HFFc6 (cell line): ENCODE results near the gene GLIS2. TPM values are rescaled to one million over a fixed set of nuclear protein-coding genes. Genes with fewer than 3 reads are reported as not detected.

ENCODE experiments used
- DNase-seq: peaks from one replicate; pipeline ENCODE4 v3.0.0-alpha.2; 2018
- H3K27ac Mint-ChIP-seq: 2 replicates; pipeline ENCODE4 v1.8.0; 2020; ENCODE audit warnings: mild to moderate bottlenecking, mixed read lengths
- H3K27me3 Mint-ChIP-seq: 2 replicates; pipeline ENCODE4 v1.8.0; 2021; ENCODE audit warnings: mild to moderate bottlenecking, moderate library complexity, mixed read lengths; ENCODE audit not compliant: insufficient read depth
- H3K36me3 Mint-ChIP-seq: 2 replicates; pipeline ENCODE4 v1.8.0; 2021; ENCODE audit warnings: low read depth, mixed read lengths
- H3K4me1 Mint-ChIP-seq: 2 replicates; pipeline ENCODE4 v1.8.0; 2020; ENCODE audit warnings: low read depth, mixed read lengths
- H3K4me3 Mint-ChIP-seq: 2 replicates; pipeline ENCODE4 v1.8.0; 2020; ENCODE audit warnings: mild to moderate bottlenecking, moderate library complexity, mixed read lengths
- H3K9me3 Mint-ChIP-seq: 2 replicates; pipeline ENCODE4 v1.8.0; 2020; ENCODE audit warnings: mild to moderate bottlenecking, mixed read lengths
- total RNA-seq, 6 experiments: library from RNA; stranded (reverse); fragmentation: NEBNext Ultra II Directional; extraction: Animal tissue kit (Norgen Biotek cat#: 25700); gene quantifications; 2 replicates in 1 of 6; 3 replicates in 5 of 6; pipeline ENCODE4 v1.2.3, GENCODE V29; 2021
- TF ChIP-seq, protein P1 (sequence below): fragments of 200-600 bp; sonication (generic); IDR thresholded peaks from 2 replicates; pipeline ENCODE4 v1.5.0; 2021; ENCODE audit warnings: antibody characterized with exemption, mild to moderate bottlenecking

Gene GLIS2
- total RNA-seq, 6 experiments from 2014 or later = 21.9 to 26.0 (median 23.5) TPM

DNA sequence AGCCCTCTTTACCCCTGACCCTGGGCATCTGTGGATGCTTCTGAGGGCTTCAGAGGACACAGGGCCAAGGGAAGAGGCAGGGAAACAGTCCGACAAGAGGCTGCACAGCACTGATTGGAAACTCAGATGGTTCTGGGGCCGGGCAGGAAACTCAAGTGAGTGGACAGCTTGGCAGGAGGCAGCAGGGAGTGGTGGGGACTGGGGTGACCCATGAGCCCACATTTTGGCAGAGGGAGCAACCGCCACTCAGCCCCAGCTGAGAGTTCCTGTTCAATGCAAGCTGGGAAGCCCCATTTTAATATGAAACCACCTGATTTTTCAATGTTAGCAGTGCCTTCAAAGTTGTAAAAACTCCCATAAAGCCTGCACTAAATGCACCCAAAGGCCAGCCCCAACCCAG is 54.3 kb downstream of the GLIS2 start:
- Mint-ChIP-seq H3K9me3 (no peaks in the 10 kb centered on the region), H3K27ac (peak overlapping the region; percentile 84), H3K4me3 (no peak overlapping the region), H3K27me3 (peaks cover 5% of the 10 kb centered on the region), H3K4me1 (peaks cover 44% of the 10 kb centered on the region), H3K36me3 (no peaks in the 10 kb centered on the region)
- no peak for DNase-seq
- TF ChIP-seq, protein P1, sequence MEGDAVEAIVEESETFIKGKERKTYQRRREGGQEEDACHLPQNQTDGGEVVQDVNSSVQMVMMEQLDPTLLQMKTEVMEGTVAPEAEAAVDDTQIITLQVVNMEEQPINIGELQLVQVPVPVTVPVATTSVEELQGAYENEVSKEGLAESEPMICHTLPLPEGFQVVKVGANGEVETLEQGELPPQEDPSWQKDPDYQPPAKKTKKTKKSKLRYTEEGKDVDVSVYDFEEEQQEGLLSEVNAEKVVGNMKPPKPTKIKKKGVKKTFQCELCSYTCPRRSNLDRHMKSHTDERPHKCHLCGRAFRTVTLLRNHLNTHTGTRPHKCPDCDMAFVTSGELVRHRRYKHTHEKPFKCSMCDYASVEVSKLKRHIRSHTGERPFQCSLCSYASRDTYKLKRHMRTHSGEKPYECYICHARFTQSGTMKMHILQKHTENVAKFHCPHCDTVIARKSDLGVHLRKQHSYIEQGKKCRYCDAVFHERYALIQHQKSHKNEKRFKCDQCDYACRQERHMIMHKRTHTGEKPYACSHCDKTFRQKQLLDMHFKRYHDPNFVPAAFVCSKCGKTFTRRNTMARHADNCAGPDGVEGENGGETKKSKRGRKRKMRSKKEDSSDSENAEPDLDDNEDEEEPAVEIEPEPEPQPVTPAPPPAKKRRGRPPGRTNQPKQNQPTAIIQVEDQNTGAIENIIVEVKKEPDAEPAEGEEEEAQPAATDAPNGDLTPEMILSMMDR = no peak

DNA sequence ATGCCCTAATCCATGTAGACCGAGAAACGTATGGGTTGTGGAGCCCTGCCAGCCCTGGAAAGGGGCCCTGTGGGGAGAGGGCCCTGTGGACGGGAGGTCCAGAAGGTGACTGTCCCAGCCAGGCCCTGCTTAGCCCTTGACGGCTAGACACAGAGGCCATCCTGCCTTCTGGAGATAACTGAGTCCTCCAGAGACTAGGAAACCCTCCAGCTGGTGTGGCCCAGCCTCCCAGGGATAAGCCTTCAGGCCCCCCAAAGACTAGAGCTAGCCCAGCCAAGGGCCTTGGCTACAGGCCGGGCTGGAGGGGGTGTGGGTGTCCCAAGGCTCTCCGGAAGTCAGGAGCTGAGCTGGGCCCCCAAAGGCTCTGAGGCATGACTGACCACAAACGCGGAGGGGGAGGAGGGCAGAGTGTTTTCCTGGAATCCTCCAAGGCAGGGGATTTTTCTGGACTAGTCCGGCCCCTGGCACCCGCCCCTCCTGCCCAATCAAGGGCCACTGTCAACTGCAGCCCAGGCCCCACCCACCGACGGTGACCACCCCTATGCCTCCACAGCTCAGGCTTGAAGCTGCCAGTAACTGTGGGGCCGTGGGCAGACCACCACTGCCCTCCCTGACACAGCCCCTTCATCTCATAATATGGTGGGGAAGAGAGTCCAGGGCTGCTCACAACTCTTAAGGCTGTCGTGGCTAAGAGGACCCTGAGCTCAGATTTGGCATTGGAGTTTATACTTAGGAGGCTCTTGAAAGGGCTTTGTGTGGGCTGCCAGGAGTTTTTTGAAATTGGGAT is 54.9 kb downstream of the GLIS2 start:
- H3K9me3 Mint-ChIP-seq = no peaks in the 10 kb centered on the region
- H3K27me3 Mint-ChIP-seq = peaks cover 5% of the 10 kb centered on the region
- TF ChIP-seq, protein P1 = no peak
- DNase-seq = peak; percentile 62
- peak overlapping the region; percentile 56 for H3K4me3 Mint-ChIP-seq
- peaks cover 50% of the 10 kb centered on the region for H3K4me1 Mint-ChIP-seq
- peak overlapping the region; percentile 84 for H3K27ac Mint-ChIP-seq
- H3K36me3 Mint-ChIP-seq = no peaks in the 10 kb centered on the region

DNA sequence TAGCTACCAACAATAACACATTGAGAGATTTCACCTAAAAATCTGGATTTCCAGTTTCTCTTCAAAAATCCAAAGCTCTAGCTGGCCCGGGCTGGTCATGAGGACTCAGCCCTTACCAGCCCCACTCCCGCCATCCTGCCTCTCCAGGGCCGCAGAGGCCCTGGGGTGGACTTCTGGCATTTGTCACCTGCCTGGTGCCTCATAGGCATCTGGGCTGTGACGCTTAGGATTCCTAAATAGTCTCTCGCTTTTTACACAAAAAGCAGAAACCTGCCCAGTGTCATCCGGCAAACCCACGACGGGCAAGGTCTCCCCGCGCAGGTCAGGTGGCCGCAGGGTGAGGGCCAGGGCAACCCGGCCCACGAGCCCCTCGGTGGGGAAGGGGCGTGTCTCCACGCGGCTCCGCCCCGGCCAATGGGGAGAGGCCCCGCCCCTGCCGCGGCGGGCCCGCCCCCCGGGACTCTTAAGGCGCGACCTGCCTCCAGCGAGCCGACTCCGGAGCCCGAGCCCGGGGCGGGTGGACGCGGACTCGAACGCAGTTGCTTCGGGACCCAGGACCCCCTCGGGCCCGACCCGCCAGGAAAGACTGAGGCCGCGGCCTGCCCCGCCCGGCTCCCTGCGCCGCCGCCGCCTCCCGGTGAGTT is 55.6 kb downstream of the GLIS2 start, which contains the start of gene VASN:
Gene VASN (plus strand): TSS at position 492 of the 644 bp plus-strand sequence. CDS start 9,030 bp downstream, outside the sequence.
- DNase-seq = peak; percentile 77
- H3K27ac Mint-ChIP-seq = peak within 1 kb of the TSS; percentile 98

DNA sequence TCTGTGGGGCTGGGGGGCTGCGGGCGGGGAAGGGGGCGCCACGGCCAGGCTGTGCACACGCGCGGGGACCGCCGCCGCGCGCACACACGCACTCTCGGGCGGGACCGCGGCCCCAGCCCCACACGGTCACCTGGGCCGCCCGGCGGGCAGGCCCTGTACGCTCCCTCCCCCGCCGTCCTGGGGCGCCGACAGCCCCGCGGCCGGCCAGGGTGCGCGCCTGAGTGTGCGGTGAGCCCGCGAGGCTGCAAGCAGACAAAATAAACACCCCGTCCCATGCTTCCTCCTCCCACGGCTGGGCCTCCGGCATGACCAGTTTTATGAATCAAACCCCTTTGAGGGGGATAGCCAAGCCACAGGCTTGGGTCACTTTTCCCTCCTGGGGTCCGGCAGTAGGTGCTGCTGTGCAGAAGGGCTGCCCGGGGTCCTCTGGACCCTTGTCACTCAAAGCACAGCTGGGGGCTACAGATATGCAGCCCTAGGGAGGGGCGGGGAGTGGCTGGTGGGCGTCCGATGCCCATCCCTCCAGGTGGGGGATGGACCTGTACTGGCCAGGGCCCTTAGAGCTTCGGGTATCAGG is 56.2 kb downstream of the GLIS2 start:
- Mint-ChIP-seq H3K9me3 (no peaks in the 10 kb centered on the region), H3K27ac (peak overlapping the region; percentile 98), H3K4me3 (peak overlapping the region; percentile 93), H3K27me3 (peaks cover 5% of the 10 kb centered on the region), H3K4me1 (peaks cover 63% of the 10 kb centered on the region), H3K36me3 (no peaks in the 10 kb centered on the region)
- TF ChIP-seq, protein P1 = 0 out of 2 replicates have a peak, but pooled peaks have one; percentile 12
- no peak for DNase-seq

More for the DNA sequence above, 55.6 kb downstream of the GLIS2 start, which contains the start of gene VASN:
- peaks cover 57% of the 10 kb centered on the region for H3K4me1 Mint-ChIP-seq
- H3K9me3 Mint-ChIP-seq = no peaks in the 10 kb centered on the region
- H3K27me3 Mint-ChIP-seq = peaks cover 5% of the 10 kb centered on the region
- H3K4me3 Mint-ChIP-seq = peak within 1 kb of the TSS; percentile 93
- no peaks in the 10 kb centered on the region for H3K36me3 Mint-ChIP-seq
- TF ChIP-seq, protein P1 = no peak

DNA sequence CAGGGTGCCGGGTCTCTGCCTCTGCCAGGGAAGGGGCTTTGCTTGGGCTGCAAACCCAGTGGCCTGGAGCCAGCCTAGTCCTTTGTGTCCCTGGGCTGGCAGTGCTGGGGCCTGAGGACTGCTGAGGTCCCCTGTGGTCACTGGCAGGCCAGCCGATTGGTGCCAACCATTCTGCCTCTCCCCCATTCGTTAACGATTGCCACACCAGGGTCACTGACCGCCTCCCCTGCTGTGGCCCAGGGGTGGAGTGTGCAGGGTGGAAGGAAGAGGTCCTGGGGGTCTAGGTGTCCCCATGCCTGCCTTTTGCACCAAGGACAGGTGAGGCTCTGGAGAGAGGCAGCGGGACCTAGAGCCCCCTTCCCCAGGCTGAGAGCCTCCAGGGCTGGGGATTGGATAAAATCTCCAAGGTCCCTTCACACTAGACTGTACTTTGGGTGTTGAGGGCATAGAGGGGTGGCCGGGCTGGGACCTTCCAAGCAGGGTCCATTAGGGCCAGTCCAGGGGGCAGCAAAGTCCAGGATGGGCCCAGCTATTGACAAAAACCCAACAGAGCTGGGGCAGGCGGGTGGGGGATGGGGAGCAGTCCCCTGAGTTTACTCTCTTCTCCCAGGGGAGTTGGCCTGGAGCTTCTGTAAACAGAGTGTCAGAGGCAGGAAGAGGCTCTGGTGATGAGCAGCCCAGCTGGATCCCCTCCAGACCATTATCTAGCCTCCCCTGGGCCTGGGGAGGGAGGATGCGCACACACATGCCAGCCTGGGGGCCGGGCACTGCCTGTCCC is 56.9 kb downstream of the GLIS2 start:
- H3K36me3 Mint-ChIP-seq = no peaks in the 10 kb centered on the region
- DNase-seq = peak; percentile 80
- H3K27ac Mint-ChIP-seq = peak overlapping the region; percentile 98

More for the DNA sequence above, 56.9 kb downstream of the GLIS2 start:
- H3K4me3 Mint-ChIP-seq = peak overlapping the region; percentile 93
- TF ChIP-seq, protein P1 = no peak
- peaks cover 5% of the 10 kb centered on the region for H3K27me3 Mint-ChIP-seq
- no peaks in the 10 kb centered on the region for H3K9me3 Mint-ChIP-seq
- peaks cover 64% of the 10 kb centered on the region for H3K4me1 Mint-ChIP-seq
